Spleen (tissue), 11 donors: Measurements from ENCODE around the gene LAMC3. TPM values are rescaled to one million over a fixed set of nuclear protein-coding genes. Genes with fewer than 3 reads are reported as not detected.

Source experiments
- DNase-seq: peaks from one replicate; pipeline ENCODE4 v3.0.0-alpha.2; 2020
- H3K27ac ChIP-seq, 8 donors: fragments of 200-600 bp; sonication (generic) in 7 of 8; 1 replicate in 4 of 8; 2 replicates in 4 of 8; pipeline versions ENCODE4 v1.5.0 to v1.8.0; 2016 to 2021; ENCODE audit warnings: inconsistent platforms in 4 of 8, mild to moderate bottlenecking in 4 of 8, moderate library complexity in 1 of 8
- H3K27me3 ChIP-seq, 7 donors: fragments of 200-600 bp; sonication (generic) in 6 of 7; replicated peaks in 1 of 7; 1 replicate in 4 of 7; 2 replicates in 3 of 7; pipeline versions ENCODE4 v1.5.0 to v1.8.0; 2016 to 2021; ENCODE audit warnings: inconsistent platforms in 3 of 7, mild to moderate bottlenecking in 1 of 7
- H3K36me3 ChIP-seq, 6 donors: fragments of 200-600 bp; sonication (generic) in 5 of 6; 1 replicate in 4 of 6; 2 replicates in 2 of 6; pipeline versions ENCODE4 v1.5.0 to v1.8.0; 2016 to 2021; ENCODE audit warnings: inconsistent platforms in 2 of 6
- H3K4me1 ChIP-seq, 6 donors: fragments of 200-600 bp; sonication (generic) in 5 of 6; 1 replicate in 3 of 6; 2 replicates in 3 of 6; pipeline versions ENCODE4 v1.5.0 to v1.8.0; 2016 to 2021; ENCODE audit warnings: inconsistent platforms in 3 of 6
- H3K4me3 ChIP-seq, 8 donors: fragments of 200-600 bp; sonication (generic) in 7 of 8; 1 replicate in 4 of 8; 2 replicates in 4 of 8; pipeline versions ENCODE4 v1.5.0 to v1.8.0; 2016 to 2021; ENCODE audit warnings: inconsistent platforms in 4 of 8, mild to moderate bottlenecking in 4 of 8, moderate library complexity in 2 of 8
- H3K9me3 ChIP-seq, 8 donors: fragments of 200-600 bp; sonication (generic) in 7 of 8; 1 replicate in 4 of 8; 2 replicates in 4 of 8; pipeline versions ENCODE4 v1.5.0 to v1.8.0; 2016 to 2021; ENCODE audit warnings: inconsistent platforms in 4 of 8
- CTCF ChIP-seq, 11 experiments: fragments of 200-600 bp in 7 of 11; fragments of 450-650 bp in 4 of 11; sonication (generic) in 4 of 11; IDR thresholded peaks in 8 of 11; conservative IDR thresholded peaks in 3 of 11; 1 replicate in 7 of 11; 2 replicates in 4 of 11; pipeline versions ENCODE4 v1.4.0 to v1.8.0; 2016 to 2021; ENCODE audit warnings: antibody characterized with exemption in 11 of 11, inconsistent platforms in 4 of 11, mild to moderate bottlenecking in 1 of 11
- POLR2A ChIP-seq, 3 donors: fragments of 450-650 bp; IDR thresholded peaks; one replicate each; pipeline ENCODE4 v1.5.1; 2017; ENCODE audit warnings: antibody characterized with exemption in 3 of 3, mild to moderate bottlenecking in 1 of 3
- POLR2AphosphoS5 ChIP-seq, 3 donors: sonication (generic); formaldehyde crosslinking; IDR thresholded peaks; one replicate each; pipeline ENCODE4 v1.5.1; 2017; ENCODE audit warnings: antibody characterized with exemption in 3 of 3
- WGBS, 5 donors: extraction: QIAGEN DNeasy Blood & Tissue Kit in 3 of 5; methylation state at CpG; one replicate each; pipeline versions ENCODE4 v1.1.5 to v1.1.7; 2013 to 2018; 5-methylcytosine and 5-hydroxymethylcytosine counted together
- intact Hi-C: fragments of 100-400 bp; cut with DNase I; formaldehyde crosslinking; loops from one replicate; pipeline ENCODE4 v1.15.0; 2023; ENCODE audit warnings: low total_unique reads
- polyA plus RNA-seq, 3 donors: library from polyadenylated mRNA; stranded (reverse); fragments of 200-250 nt; gene quantifications; one replicate each; pipeline ENCODE4 v1.2.1, GENCODE V29; 2013
- total RNA-seq, 7 donors: library from RNA; depleted of rRNA in 3 of 7; stranded (reverse); fragments of >200 nt in 3 of 7; fragmentation: NEBNext Ultra II Directional in 4 of 7; extraction: Animal tissue kit (Norgen Biotek cat#: 25700) in 4 of 7; gene quantifications; one replicate each; pipeline versions ENCODE4 v1.1.0 to v1.2.1, GENCODE V29; 2016 to 2021
- donor health status: healthy with polysubstance abuse.
- donor health status: DM: no; HTN: no; CAD: no; lungs with moderate emphysema.
- donor health status: DM: no; HTN: no; CAD: no.
- donor health status: Bipolar disorder and iron deficiency.
- donor health status: healthy.
- donor health status: DM: no; HTN: no; CAD: no.
- donor health status: DM: yes; HTN: yes; CAD: no.

The LAMC3 gene
- total and polyA plus RNA-seq, 10 donors, result 9.1 to 79.5 (median 34.6) TPM

DNA sequence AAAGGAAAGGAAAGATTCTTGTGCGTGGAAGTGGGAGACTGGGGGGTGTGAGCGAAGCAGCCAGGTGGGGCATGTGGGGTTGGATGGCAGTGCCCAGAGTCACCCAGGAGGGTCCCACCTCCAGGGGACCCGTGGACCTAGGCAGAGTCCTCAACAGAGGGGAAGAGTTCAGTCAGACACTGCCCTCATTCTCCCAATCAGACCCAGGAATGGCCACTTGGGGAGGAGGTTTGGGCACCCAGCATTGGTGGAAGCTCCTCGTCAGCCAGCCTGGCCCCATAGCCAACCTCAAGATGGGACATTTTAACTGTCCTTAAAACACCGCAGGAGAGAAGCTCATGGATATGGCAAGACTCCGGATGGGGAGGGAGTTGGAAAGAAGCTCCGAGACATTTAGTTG is 21.9 kb upstream of the LAMC3 start:
- no peak for DNase-seq
- Histone ChIP-seq H3K27me3 (peaks cover 0 to 25% (median 0%) of the 10 kb centered on the region in 7 donors), H3K4me3 (no peak overlapping the region), H3K36me3 (no peaks in the 10 kb centered on the region), H3K9me3 (no peaks in the 10 kb centered on the region), H3K27ac (no peak overlapping the region), H3K4me1 (peaks cover 0 to 6% (median 0%) of the 10 kb centered on the region in 6 donors)
- 77 to 88% (median 84%) methylated on average over 7 of the region's 7 CpGs for WGBS, 5 donors
- TF ChIP-seq POLR2A (IDR thresholded peaks at IDR 0.05), result no peak
- TF ChIP-seq CTCF (IDR thresholded peaks at IDR 0.05 in 8 of 11, conservative IDR thresholded peaks at IDR 0.05 in 3 of 11), result no peak
- no peak for TF ChIP-seq POLR2AphosphoS5 (IDR thresholded peaks at IDR 0.05)
- intact Hi-C loops, result no loop called here

DNA sequence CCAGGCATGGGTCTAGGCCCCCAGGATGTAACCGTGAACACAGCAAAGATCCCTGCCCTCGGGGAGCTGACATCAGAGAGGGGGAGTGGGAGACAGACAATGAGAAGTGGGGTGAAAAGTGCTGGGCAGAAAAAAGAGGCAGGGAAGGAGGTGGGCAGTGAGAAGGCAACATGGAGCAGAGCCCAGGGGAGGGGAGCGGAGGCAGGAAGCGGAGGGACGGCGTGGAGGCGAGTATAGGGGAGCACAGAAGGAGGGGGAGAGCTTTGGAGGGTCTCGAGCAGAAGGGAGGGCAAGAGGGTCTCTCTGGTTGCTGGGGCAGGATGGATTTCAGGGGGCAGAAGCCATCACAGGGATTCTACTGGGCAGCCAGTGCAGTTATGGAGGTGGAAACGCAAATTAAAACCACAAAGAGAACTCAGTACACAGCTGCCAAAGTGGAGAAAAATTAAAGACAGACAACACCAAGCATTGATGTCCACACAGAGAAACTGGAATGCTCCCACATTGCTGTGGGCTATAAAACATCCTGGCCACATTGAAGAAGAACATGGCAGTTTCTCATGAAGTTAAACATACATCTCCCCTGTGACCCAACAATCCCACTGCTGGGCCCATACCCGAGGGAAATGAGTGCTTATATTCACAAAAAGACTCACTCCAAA is 21.1 kb upstream of the LAMC3 start:
- Histone ChIP-seq H3K4me3 (no peak overlapping the region), H3K27ac (no peak overlapping the region), H3K4me1 (peaks cover 0 to 6% (median 0%) of the 10 kb centered on the region in 6 donors), H3K27me3 (peaks cover 0 to 26% (median 0%) of the 10 kb centered on the region in 7 donors), H3K9me3 (no peaks in the 10 kb centered on the region), H3K36me3 (no peaks in the 10 kb centered on the region)
- DNase-seq, result no peak
- intact Hi-C loops, result no loop called here
- WGBS, 5 donors, result 62 to 70% (median 65%) methylated on average over 10 of the region's 10 CpGs
- TF ChIP-seq POLR2A (IDR thresholded peaks at IDR 0.05) (no peak), CTCF (IDR thresholded peaks at IDR 0.05 in 8 of 11, conservative IDR thresholded peaks at IDR 0.05 in 3 of 11) (no peak), POLR2AphosphoS5 (IDR thresholded peaks at IDR 0.05) (no peak)

DNA sequence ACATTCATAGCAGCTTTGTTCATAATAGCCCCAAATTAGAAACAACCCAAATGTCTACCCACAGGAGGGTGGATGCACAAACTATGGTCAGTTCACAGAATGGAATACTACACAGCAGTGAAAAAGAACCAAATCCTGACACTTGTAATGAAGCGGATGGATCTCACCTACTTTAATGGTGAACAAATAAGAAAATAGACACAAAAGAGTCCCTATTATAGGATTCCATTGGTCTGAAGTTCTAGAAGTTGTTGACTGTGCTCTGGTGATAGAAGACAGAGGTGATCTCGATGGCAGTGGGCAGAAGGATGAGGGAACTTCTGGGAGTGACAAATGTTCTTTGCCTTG is 20.6 kb upstream of the LAMC3 start:
- H3K4me3 ChIP-seq, result no peak overlapping the region
- no peaks in the 10 kb centered on the region for H3K36me3 ChIP-seq
- no peaks in the 10 kb centered on the region for H3K9me3 ChIP-seq
- intact Hi-C loops, result no loop called here
- H3K27ac ChIP-seq, result no peak overlapping the region
- WGBS, 5 donors, result 42 to 98% (median 95%) methylated on average over 2 of the region's 2 CpGs
- TF ChIP-seq CTCF (IDR thresholded peaks at IDR 0.05 in 8 of 11, conservative IDR thresholded peaks at IDR 0.05 in 3 of 11), result no peak
- no peak for TF ChIP-seq POLR2AphosphoS5 (IDR thresholded peaks at IDR 0.05)
- no peak for TF ChIP-seq POLR2A (IDR thresholded peaks at IDR 0.05)
- H3K27me3 ChIP-seq, result peaks cover 0 to 31% (median 0%) of the 10 kb centered on the region in 7 donors
- peaks cover 0 to 8% (median 0%) of the 10 kb centered on the region in 6 donors for H3K4me1 ChIP-seq
- DNase-seq, result no peak

- no peaks in the 10 kb centered on the region for H3K36me3 ChIP-seq
- H3K9me3 ChIP-seq, result no peaks in the 10 kb centered on the region
- H3K4me1 ChIP-seq, result peaks cover 0 to 13% (median 0%) of the 10 kb centered on the region in 6 donors
- intact Hi-C loops, result no loop called here
- TF ChIP-seq POLR2A (IDR thresholded peaks at IDR 0.05), result no peak
- no peak for TF ChIP-seq POLR2AphosphoS5 (IDR thresholded peaks at IDR 0.05)
- TF ChIP-seq CTCF (IDR thresholded peaks at IDR 0.05 in 8 of 11, conservative IDR thresholded peaks at IDR 0.05 in 3 of 11), result no peak
- 73 to 93% (median 88%) methylated on average over 9 of the region's 9 CpGs for WGBS, 5 donors
- no peak overlapping the region for H3K27ac ChIP-seq
- DNase-seq, result no peak
- H3K4me3 ChIP-seq, result no peak overlapping the region
- peaks cover 0 to 36% (median 0%) of the 10 kb centered on the region in 7 donors for H3K27me3 ChIP-seq
These were observed 20.1 kb upstream of the LAMC3 start for GRCh38 chr9:130988905-130989304.
